HCT116 (cell line): ENCODE results near the gene EXOC6B. TPM values are rescaled to one million over a fixed set of nuclear protein-coding genes. Genes with fewer than 3 reads are reported as not detected.

ENCODE experiments used
- ATAC-seq: fragments of 200-7000 bp; cut with Tn5 transposase; 2 replicates; pipeline ENCODE4 v1.9.1; 2020; ENCODE audit warnings: mild to moderate bottlenecking, moderate library complexity
- BruUV-seq: library from RNA; stranded (reverse); fragments of 400-500 nt; replicated peaks from 2 replicates; lab custom pipeline; 2021; lab: Mats Ljungman, UMichigan
- CTCF ChIA-PET: fragments of 300-600 bp; sonication (Branson Sonifier 250); formaldehyde crosslinking; loops from one replicate; lab custom pipeline; 2021; ENCODE audit warnings: antibody characterized with exemption; lab: Charles Lee
- POLR2A ChIA-PET: fragments of 300-600, 350-600 bp; sonication (Branson Sonifier 250); formaldehyde crosslinking; loops from one replicate; lab custom pipeline; 2021; ENCODE audit warnings: antibody characterized with exemption; lab: Charles Lee
- RAD21 ChIA-PET, 2 experiments: fragments of 300-600 bp; sonication (Branson Sonifier 250); formaldehyde crosslinking; loops; one replicate each; lab custom pipeline; 2023; ENCODE audit warnings: low total read pairs in 2 of 2; ENCODE audit not compliant: uncharacterized antibody in 2 of 2, unreplicated experiment in 2 of 2, low non-redundant PET in 1 of 2; lab: Charles Lee
- DNase-seq: peaks from one replicate; pipeline ENCODE4 v3.0.0-alpha.2; 2010; ENCODE audit warnings: low read depth, low spot score
- H2AFZ ChIP-seq: fragments of 200-600 bp; shearing (Covaris generic), sonication (generic); 2 replicates; pipeline ENCODE4 v1.6.1; 2017; ENCODE audit warnings: low read depth, mixed run types, mixed read lengths, antibody characterized with exemption, low read length; ENCODE audit not compliant: poor library complexity, severe bottlenecking
- H3K27ac ChIP-seq: 2 replicates; pipeline ENCODE4 v1.5.1; 2012; ENCODE audit warnings: low read depth, low read length
- H3K27me3 ChIP-seq: fragments of 200-600 bp; sonication (generic); 2 replicates; pipeline ENCODE4 v1.6.1; 2016; ENCODE audit warnings: mixed run types, low read length, mixed read lengths; ENCODE audit not compliant: insufficient read depth
- H3K36me3 ChIP-seq, 2 experiments: fragments of 200-500 bp in 1 of 2; fragments of 200-600 bp in 1 of 2; sonication (Bioruptor generic) in 1 of 2; sonication (generic) in 1 of 2; 2 replicates each; pipeline versions ENCODE4 v1.5.1 to v1.6.1; 2014 to 2016; ENCODE audit warnings: low read length in 2 of 2, inconsistent platforms in 1 of 2, mixed read lengths in 1 of 2, mixed run types in 1 of 2; ENCODE audit not compliant: insufficient read depth in 2 of 2, control insufficient read depth in 1 of 2
- H3K4me1 ChIP-seq, 2 experiments: fragments of 200-600 bp in 1 of 2; sonication (generic) in 1 of 2; 2 replicates each; pipeline versions ENCODE4 v1.5.1 to v1.6.1; 2012 to 2017; ENCODE audit warnings: low read length in 2 of 2, inconsistent platforms in 1 of 2, mild to moderate bottlenecking in 1 of 2, mixed read lengths in 1 of 2, mixed run types in 1 of 2, moderate library complexity in 1 of 2; ENCODE audit not compliant: insufficient read depth in 2 of 2, control insufficient read depth in 1 of 2
- H3K4me2 ChIP-seq: fragments of 200-600 bp; sonication (generic); 2 replicates; pipeline ENCODE4 v1.6.1; 2017; ENCODE audit warnings: mixed run types, low read length, mixed read lengths
- H3K4me3 ChIP-seq, 2 experiments: fragments of 200-600 bp in 1 of 2; sonication (generic) in 1 of 2; replicated peaks in 1 of 2; 2 replicates each; pipeline ENCODE4 v1.5.1; 2011 to 2016; ENCODE audit warnings: low read length in 2 of 2, control low read depth in 1 of 2, low read depth in 1 of 2, mild to moderate bottlenecking in 1 of 2, mixed read lengths in 1 of 2, mixed run types in 1 of 2
- H3K79me2 ChIP-seq: fragments of 200-600 bp; sonication (generic); 2 replicates; pipeline ENCODE4 v1.6.1; 2017; ENCODE audit warnings: mild to moderate bottlenecking, mixed run types, low read length, moderate library complexity, mixed read lengths; ENCODE audit not compliant: insufficient read depth
- H3K9ac ChIP-seq: fragments of 200-600 bp; sonication (generic); 2 replicates; pipeline ENCODE4 v1.6.1; 2016; ENCODE audit warnings: low read length, mixed read lengths
- H3K9me2 ChIP-seq: fragments of 200-600 bp; sonication (generic), shearing (Covaris generic); 2 replicates; pipeline ENCODE4 v1.6.1; 2017; ENCODE audit warnings: mixed run types, mild to moderate bottlenecking, moderate library complexity; ENCODE audit not compliant: insufficient read depth
- H3K9me3 ChIP-seq, 2 experiments: fragments of 200-500 bp in 1 of 2; fragments of 200-600 bp in 1 of 2; sonication (Bioruptor generic) in 1 of 2; sonication (generic) in 1 of 2; 2 replicates each; pipeline ENCODE4 v1.6.1; 2014 to 2017; ENCODE audit warnings: low read length in 2 of 2, mixed read lengths in 2 of 2, inconsistent platforms in 1 of 2, low read depth in 1 of 2, mild to moderate bottlenecking in 1 of 2, mixed run types in 1 of 2, moderate library complexity in 1 of 2; ENCODE audit not compliant: control insufficient read depth in 1 of 2, insufficient read depth in 1 of 2
- H4K20me1 ChIP-seq: fragments of 200-600 bp; sonication (generic), shearing (Covaris generic); 2 replicates; pipeline ENCODE4 v1.6.1; 2017; ENCODE audit warnings: mixed run types, mild to moderate bottlenecking, moderate library complexity; ENCODE audit not compliant: insufficient read depth
- CBX3 ChIP-seq: IDR thresholded peaks from 2 replicates; pipeline ENCODE4 v1.6.1; 2012; ENCODE audit warnings: low read depth
- CEBPB ChIP-seq: IDR thresholded peaks from 2 replicates; pipeline ENCODE4 v1.6.1; 2012; ENCODE audit warnings: low read depth
- EGR1 ChIP-seq: IDR thresholded peaks from 2 replicates; pipeline ENCODE4 v1.6.1; 2012; ENCODE audit warnings: low read depth
- EZH2 ChIP-seq: fragments of 200-600 bp; sonication (generic); IDR thresholded peaks from 2 replicates; pipeline ENCODE4 v1.6.1; 2017; ENCODE audit warnings: antibody characterized with exemption, mixed run types
- EZH2phosphoT487 ChIP-seq: fragments of 200-600 bp; IDR thresholded peaks from 2 replicates; pipeline ENCODE4 v1.6.1; 2018; ENCODE audit warnings: antibody characterized with exemption, borderline replicate concordance
- FOSL1 ChIP-seq: IDR thresholded peaks from 2 replicates; pipeline ENCODE4 v1.6.1; 2012; ENCODE audit warnings: low read depth
- JUND ChIP-seq: IDR thresholded peaks from 2 replicates; pipeline ENCODE4 v1.6.1; 2012
- POLR2A ChIP-seq: IDR thresholded peaks from 2 replicates; pipeline ENCODE4 v1.7.0; 2011; ENCODE audit warnings: borderline replicate concordance; ENCODE audit not compliant: insufficient read depth, insufficient read length; ENCODE audit errors: extremely low read depth
- POLR2AphosphoS5 ChIP-seq: IDR thresholded peaks from 2 replicates; pipeline ENCODE4 v1.6.1; 2011; ENCODE audit warnings: mild to moderate bottlenecking, low read depth, low read length, moderate library complexity
- RAD21 ChIP-seq: IDR thresholded peaks from 2 replicates; pipeline ENCODE4 v1.6.1; 2012; ENCODE audit warnings: low read depth, mild to moderate bottlenecking
- SIN3A ChIP-seq: IDR thresholded peaks from 2 replicates; pipeline ENCODE4 v1.6.1; 2012; ENCODE audit warnings: low read depth
- SP1 ChIP-seq: IDR thresholded peaks from 2 replicates; pipeline ENCODE4 v1.6.1; 2012; ENCODE audit warnings: low read depth
- TCF7L2 ChIP-seq: IDR thresholded peaks from 2 replicates; pipeline ENCODE4 v1.7.0; 2011; ENCODE audit warnings: borderline replicate concordance, inconsistent platforms; ENCODE audit not compliant: insufficient read depth, insufficient read length; ENCODE audit errors: extremely low read depth
- YY1 ChIP-seq: IDR thresholded peaks from 2 replicates; pipeline ENCODE4 v1.6.1; 2011; ENCODE audit warnings: low read length, low read depth, moderate library complexity, mild to moderate bottlenecking; ENCODE audit not compliant: insufficient replicate concordance; ENCODE audit errors: extremely low read depth
- ZNF274 ChIP-seq: fragments of 200-500 bp; sonication (Bioruptor generic); IDR thresholded peaks from 2 replicates; pipeline ENCODE4 v1.6.1; 2014; ENCODE audit warnings: mild to moderate bottlenecking, low read depth, low read length, inconsistent platforms
- intact Hi-C: fragments of 100-400 bp; cut with micrococcal nuclease; formaldehyde crosslinking; loops from 2 replicates; pipeline ENCODE4 v1.10.0; 2022
- total RNA-seq: library from RNA; stranded (reverse); gene quantifications from one replicate; pipeline ENCODE4 v1.2.1, GENCODE V29; 2021; ENCODE audit not compliant: unreplicated experiment
- TF ChIP-seq, protein P1 (sequence below): IDR thresholded peaks from 2 replicates; pipeline ENCODE4 v1.6.1; 2012
- TF ChIP-seq, protein P2 (sequence below): IDR thresholded peaks from 2 replicates; pipeline ENCODE4 v1.6.1; 2012
- TF ChIP-seq, protein P3 (sequence below): IDR thresholded peaks from 2 replicates; pipeline ENCODE4 v1.6.1; 2011; ENCODE audit warnings: mild to moderate bottlenecking, low read length, moderate library complexity; ENCODE audit not compliant: insufficient replicate concordance; ENCODE audit errors: extremely low read depth

EXOC6B gene
- total RNA-seq, 1 experiment from 2014 or later, result 25.4 TPM

DNA sequence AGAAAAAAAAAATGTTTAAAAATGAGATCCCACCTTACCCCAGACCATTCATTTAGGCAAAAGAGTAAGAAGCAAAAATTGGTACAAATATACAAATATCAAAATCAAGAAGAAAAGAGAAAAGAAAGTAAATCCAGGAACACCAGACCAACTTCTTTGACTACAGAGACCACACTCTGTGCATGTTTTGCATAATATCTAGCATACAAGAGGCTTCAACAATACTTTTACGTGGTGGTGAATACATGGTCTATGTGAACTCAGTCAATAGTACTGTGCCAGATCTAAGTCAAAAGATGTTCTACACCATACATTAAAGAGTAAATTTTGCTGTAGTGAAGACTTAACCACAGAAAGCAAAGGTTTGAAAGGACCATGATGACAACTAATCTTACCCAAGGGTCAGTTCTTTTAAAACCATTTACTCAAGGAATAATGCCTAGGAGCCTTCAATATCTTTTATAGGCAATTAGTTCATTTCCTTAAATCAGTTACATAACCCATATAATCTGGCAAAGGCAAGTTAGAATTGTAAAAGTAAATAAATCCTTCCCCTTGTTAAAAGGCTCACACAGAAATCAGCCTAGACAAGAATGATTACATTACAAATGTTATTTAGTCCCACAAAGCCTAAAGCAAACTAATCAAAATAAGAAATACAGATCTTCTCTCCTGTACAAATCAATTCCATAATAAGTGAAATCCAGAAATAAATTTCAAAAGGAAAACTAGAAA is 115.2 kb downstream of the EXOC6B start:
- BruUV-seq, result no TSS peak
- ChIA-PET RAD21 (no interaction called here), CTCF (no interaction called here), POLR2A (no interaction called here)
- Histone ChIP-seq H3K36me3 (no peaks in the 10 kb centered on the region), H3K4me1 (no peaks in the 10 kb centered on the region), H3K4me3 (no peak overlapping the region), H4K20me1 (no peaks in the 10 kb centered on the region), H3K4me2 (no peak overlapping the region), H3K27ac (no peak overlapping the region), H3K27me3 (no peaks in the 10 kb centered on the region), H3K79me2 (no peaks in the 10 kb centered on the region), H2AFZ (no peak overlapping the region), H3K9ac (no peak overlapping the region), H3K9me2 (no peaks in the 10 kb centered on the region), H3K9me3 (no peaks in the 10 kb centered on the region)
- ATAC-seq (no peak), DNase-seq (no peak)
- TF ChIP-seq RAD21 (no peak), CBX3 (no peak), EZH2phosphoT487 (no peak), CEBPB (no peak), YY1 (no peak)
- TF ChIP-seq, protein P1, sequence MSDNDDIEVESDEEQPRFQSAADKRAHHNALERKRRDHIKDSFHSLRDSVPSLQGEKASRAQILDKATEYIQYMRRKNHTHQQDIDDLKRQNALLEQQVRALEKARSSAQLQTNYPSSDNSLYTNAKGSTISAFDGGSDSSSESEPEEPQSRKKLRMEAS, result no peak
- TF ChIP-seq, protein P2, sequence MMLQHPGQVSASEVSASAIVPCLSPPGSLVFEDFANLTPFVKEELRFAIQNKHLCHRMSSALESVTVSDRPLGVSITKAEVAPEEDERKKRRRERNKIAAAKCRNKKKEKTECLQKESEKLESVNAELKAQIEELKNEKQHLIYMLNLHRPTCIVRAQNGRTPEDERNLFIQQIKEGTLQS, result no peak
- intact Hi-C loops, result no loop called here

DNA sequence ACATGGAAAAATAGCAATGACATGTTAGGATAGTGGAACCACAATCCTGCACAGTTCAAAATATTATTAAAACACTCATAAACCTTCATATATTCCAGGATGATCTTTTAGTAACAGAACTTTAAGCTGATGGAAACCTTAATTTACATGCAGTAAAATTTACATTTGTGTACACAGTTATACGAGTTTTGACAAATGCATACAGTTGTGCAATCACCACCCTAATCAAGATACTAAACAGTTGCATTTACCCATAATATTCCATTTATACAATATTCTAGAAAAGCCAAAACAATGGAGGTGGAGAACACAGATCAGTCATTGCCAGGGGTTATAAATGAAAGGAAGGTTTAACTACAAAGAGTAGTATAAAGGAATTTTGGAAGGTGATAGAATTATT is 117.6 kb downstream of the EXOC6B start:
- no peak overlapping the region for H3K4me3 ChIP-seq
- H4K20me1 ChIP-seq, result no peaks in the 10 kb centered on the region
- intact Hi-C loops, result no loop called here
- H3K9me3 ChIP-seq, result no peaks in the 10 kb centered on the region
- H3K27me3 ChIP-seq, result no peaks in the 10 kb centered on the region
- BruUV-seq, result no TSS peak
- CTCF ChIA-PET, result no interaction called here
- no peak for ATAC-seq
- H3K4me2 ChIP-seq, result no peak overlapping the region
- H3K27ac ChIP-seq, result no peak overlapping the region
- no peaks in the 10 kb centered on the region for H3K36me3 ChIP-seq
- TF ChIP-seq POLR2AphosphoS5, result no peak
- TF ChIP-seq JUND, result no peak
- no peak for TF ChIP-seq ZNF274
- TF ChIP-seq EGR1, result no peak
- TF ChIP-seq YY1, result no peak
- no peak for TF ChIP-seq SIN3A
- TF ChIP-seq, protein P2, result no peak
- TF ChIP-seq RAD21, result no peak
- TF ChIP-seq POLR2A, result no peak
- TF ChIP-seq EZH2phosphoT487, result no peak
- TF ChIP-seq TCF7L2, result no peak
- no peak for TF ChIP-seq FOSL1
- TF ChIP-seq, protein P3, sequence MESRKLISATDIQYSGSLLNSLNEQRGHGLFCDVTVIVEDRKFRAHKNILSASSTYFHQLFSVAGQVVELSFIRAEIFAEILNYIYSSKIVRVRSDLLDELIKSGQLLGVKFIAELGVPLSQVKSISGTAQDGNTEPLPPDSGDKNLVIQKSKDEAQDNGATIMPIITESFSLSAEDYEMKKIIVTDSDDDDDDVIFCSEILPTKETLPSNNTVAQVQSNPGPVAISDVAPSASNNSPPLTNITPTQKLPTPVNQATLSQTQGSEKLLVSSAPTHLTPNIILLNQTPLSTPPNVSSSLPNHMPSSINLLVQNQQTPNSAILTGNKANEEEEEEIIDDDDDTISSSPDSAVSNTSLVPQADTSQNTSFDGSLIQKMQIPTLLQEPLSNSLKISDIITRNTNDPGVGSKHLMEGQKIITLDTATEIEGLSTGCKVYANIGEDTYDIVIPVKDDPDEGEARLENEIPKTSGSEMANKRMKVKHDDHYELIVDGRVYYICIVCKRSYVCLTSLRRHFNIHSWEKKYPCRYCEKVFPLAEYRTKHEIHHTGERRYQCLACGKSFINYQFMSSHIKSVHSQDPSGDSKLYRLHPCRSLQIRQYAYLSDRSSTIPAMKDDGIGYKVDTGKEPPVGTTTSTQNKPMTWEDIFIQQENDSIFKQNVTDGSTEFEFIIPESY, result no peak
- TF ChIP-seq CBX3, result no peak
- no peak for TF ChIP-seq SP1
- no peak for TF ChIP-seq EZH2
- TF ChIP-seq, protein P1, result no peak
- no peaks in the 10 kb centered on the region for H3K9me2 ChIP-seq
- no peaks in the 10 kb centered on the region for H3K4me1 ChIP-seq
- RAD21 ChIA-PET, result no interaction called here
- no peak overlapping the region for H3K9ac ChIP-seq
- POLR2A ChIA-PET, result no interaction called here
- no peak for DNase-seq
- H2AFZ ChIP-seq, result no peak overlapping the region
- no peaks in the 10 kb centered on the region for H3K79me2 ChIP-seq
